ENCODE measurements around the gene DNAL4. TPM values are rescaled to one million over a fixed set of nuclear protein-coding genes. Genes with fewer than 3 reads are reported as not detected.

DNAL4 gene
- polyA plus RNA-seq, 1 donor (not counting 4 experiments of a cell fraction or from before 2014, with no cell fraction given): 11.4 TPM

DNA sequence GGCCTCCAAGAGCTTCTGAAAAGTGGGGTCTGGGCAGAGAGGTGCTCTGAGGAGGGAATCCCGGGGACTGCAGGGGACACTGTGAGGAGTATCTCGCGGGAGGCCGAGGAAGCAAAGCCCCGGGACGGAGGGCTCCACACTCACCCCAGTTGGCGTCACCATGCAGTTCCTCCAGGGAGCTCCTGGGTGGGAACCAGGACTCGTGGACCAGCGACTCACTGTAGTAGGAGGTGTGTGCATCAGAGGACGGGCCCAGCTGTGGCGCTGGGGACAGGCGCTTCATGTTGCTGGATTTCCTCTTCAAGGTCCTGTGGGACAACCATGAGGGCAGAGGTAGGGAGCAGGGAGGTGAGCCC is 42.9 kb downstream of the DNAL4 start:
- H3K27ac ChIP-seq (ENCODE audit: control insufficient read depth, insufficient read depth, low read length): peak overlapping the region; percentile 54
- no peak overlapping the region for H2AFZ ChIP-seq (ENCODE audit: control insufficient read depth, low read length)
- dilution Hi-C loops (cut with MboI; ENCODE audit: extremely low pct_ligation_motif_present, low sequenced_read_pairs): no loop called here
- FAIRE-seq (no peak), DNase-seq (ENCODE audit: low read depth, low spot score) (no peak)
- peak overlapping the region in 1 of 3 experiments; percentile 13 for H3K4me3 ChIP-seq (ENCODE audit: control insufficient read depth in 2 of 3, extremely low read depth in 1 of 3, insufficient read depth in 2 of 3, low read depth in 1 of 3, low read length in 3 of 3)
- H3K9me1 ChIP-seq (ENCODE audit: control insufficient read depth, extremely low read depth, insufficient read depth, low read length): no peaks in the 10 kb centered on the region
- H3K9me3 ChIP-seq (ENCODE audit: control insufficient read depth, low read depth, low read length): no peaks in the 10 kb centered on the region
- H3K27me3 ChIP-seq (ENCODE audit: control insufficient read depth, extremely low read depth, insufficient read depth, low read length): no peaks in the 10 kb centered on the region
- peaks cover 25% of the 10 kb centered on the region in 2 experiments for H3K36me3 ChIP-seq (ENCODE audit: control insufficient read depth in 2 of 2, extremely low read depth in 1 of 2, insufficient read depth in 2 of 2, low read length in 2 of 2)
- H3K9ac ChIP-seq (ENCODE audit: control insufficient read depth, extremely low read depth, insufficient read depth, low read length): no peak overlapping the region
- H4K20me1 ChIP-seq (ENCODE audit: control insufficient read depth, extremely low read depth, insufficient read depth, low read length): no peaks in the 10 kb centered on the region
- no peak for TF ChIP-seq EZH2 (IDR thresholded peaks at IDR 0.05; ENCODE audit: low read length)
- TF ChIP-seq, protein P1, sequence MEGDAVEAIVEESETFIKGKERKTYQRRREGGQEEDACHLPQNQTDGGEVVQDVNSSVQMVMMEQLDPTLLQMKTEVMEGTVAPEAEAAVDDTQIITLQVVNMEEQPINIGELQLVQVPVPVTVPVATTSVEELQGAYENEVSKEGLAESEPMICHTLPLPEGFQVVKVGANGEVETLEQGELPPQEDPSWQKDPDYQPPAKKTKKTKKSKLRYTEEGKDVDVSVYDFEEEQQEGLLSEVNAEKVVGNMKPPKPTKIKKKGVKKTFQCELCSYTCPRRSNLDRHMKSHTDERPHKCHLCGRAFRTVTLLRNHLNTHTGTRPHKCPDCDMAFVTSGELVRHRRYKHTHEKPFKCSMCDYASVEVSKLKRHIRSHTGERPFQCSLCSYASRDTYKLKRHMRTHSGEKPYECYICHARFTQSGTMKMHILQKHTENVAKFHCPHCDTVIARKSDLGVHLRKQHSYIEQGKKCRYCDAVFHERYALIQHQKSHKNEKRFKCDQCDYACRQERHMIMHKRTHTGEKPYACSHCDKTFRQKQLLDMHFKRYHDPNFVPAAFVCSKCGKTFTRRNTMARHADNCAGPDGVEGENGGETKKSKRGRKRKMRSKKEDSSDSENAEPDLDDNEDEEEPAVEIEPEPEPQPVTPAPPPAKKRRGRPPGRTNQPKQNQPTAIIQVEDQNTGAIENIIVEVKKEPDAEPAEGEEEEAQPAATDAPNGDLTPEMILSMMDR (optimal IDR thresholded peaks at IDR 0.05 in 1 of 3, IDR thresholded peaks at IDR 0.05 in 1 of 3, conservative IDR thresholded peaks at IDR 0.05 in 1 of 3; ENCODE audit: extremely low read depth in 1 of 3, insufficient read depth in 2 of 3, low read length in 3 of 3): no peak
- peaks cover 2% of the 10 kb centered on the region for H3K79me2 ChIP-seq (ENCODE audit: control insufficient read depth, insufficient read depth, low read length)
- H3K4me1 ChIP-seq (ENCODE audit: control insufficient read depth, extremely low read depth, insufficient read depth, low read length): peaks cover 43% of the 10 kb centered on the region
- H3K4me2 ChIP-seq (ENCODE audit: control insufficient read depth, extremely low read depth, insufficient read depth, low read depth, low read length): peak overlapping the region; percentile 54

DNA sequence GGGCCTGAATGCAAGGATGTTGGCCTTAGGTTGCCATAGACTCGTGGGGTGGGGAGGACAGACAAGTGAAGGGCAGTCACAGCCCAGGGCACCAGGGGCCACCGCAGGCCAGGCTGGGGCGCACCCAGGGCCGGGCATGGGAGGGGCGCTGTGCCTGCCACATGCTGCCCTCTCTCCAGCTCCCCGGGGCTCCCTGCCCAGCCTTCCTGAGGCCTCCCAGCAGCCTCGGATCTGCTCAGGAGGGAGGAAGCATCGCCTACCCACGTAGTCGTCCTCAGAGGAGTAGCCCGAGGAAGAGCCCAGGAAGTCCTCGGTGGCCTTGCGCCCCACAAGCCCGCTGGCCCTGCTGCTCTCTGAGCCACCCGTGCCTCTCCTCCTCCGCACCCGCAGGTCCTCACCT is 43.3 kb downstream of the DNAL4 start:
- H3K9ac ChIP-seq (ENCODE audit: control insufficient read depth, extremely low read depth, insufficient read depth, low read length): no peak overlapping the region
- no peaks in the 10 kb centered on the region for H4K20me1 ChIP-seq (ENCODE audit: control insufficient read depth, extremely low read depth, insufficient read depth, low read length)
- peaks cover 43% of the 10 kb centered on the region for H3K4me1 ChIP-seq (ENCODE audit: control insufficient read depth, extremely low read depth, insufficient read depth, low read length)
- peaks cover 25% of the 10 kb centered on the region in 2 experiments for H3K36me3 ChIP-seq (ENCODE audit: control insufficient read depth in 2 of 2, extremely low read depth in 1 of 2, insufficient read depth in 2 of 2, low read length in 2 of 2)
- no peak overlapping the region for H3K4me3 ChIP-seq (ENCODE audit: control insufficient read depth in 2 of 3, extremely low read depth in 1 of 3, insufficient read depth in 2 of 3, low read depth in 1 of 3, low read length in 3 of 3)
- H3K79me2 ChIP-seq (ENCODE audit: control insufficient read depth, insufficient read depth, low read length): peaks cover 2% of the 10 kb centered on the region
- H3K9me1 ChIP-seq (ENCODE audit: control insufficient read depth, extremely low read depth, insufficient read depth, low read length): no peaks in the 10 kb centered on the region
- H3K9me3 ChIP-seq (ENCODE audit: control insufficient read depth, low read depth, low read length): no peaks in the 10 kb centered on the region
- dilution Hi-C loops (cut with MboI; ENCODE audit: extremely low pct_ligation_motif_present, low sequenced_read_pairs): no loop called here
- no peak overlapping the region for H3K4me2 ChIP-seq (ENCODE audit: control insufficient read depth, extremely low read depth, insufficient read depth, low read depth, low read length)
- TF ChIP-seq, protein P1 (optimal IDR thresholded peaks at IDR 0.05 in 1 of 3, IDR thresholded peaks at IDR 0.05 in 1 of 3, conservative IDR thresholded peaks at IDR 0.05 in 1 of 3; ENCODE audit: extremely low read depth in 1 of 3, insufficient read depth in 2 of 3, low read length in 3 of 3): no peak
- TF ChIP-seq EZH2 (IDR thresholded peaks at IDR 0.05; ENCODE audit: low read length): no peak
- no peak overlapping the region for H3K27ac ChIP-seq (ENCODE audit: control insufficient read depth, insufficient read depth, low read length)
- FAIRE-seq (no peak), DNase-seq (ENCODE audit: low read depth, low spot score) (no peak)
- no peaks in the 10 kb centered on the region for H3K27me3 ChIP-seq (ENCODE audit: control insufficient read depth, extremely low read depth, insufficient read depth, low read length)
- no peak overlapping the region for H2AFZ ChIP-seq (ENCODE audit: control insufficient read depth, low read length)

All from keratinocyte (primary cell).